NCI-H82 treated with DMSO at 0.1 percent for 48 hours (cell line): Measurements from ENCODE around the gene ZNF605.
"Not testable (repeated sequence)": the region's sequence is repeated elsewhere in the genome, so short reads cannot be mapped to it uniquely, and the experiment has no call there.

ENCODE experiments used
- DNase-seq: peaks from one replicate; lab custom pipeline; 2025; ENCODE audit not compliant: unreplicated experiment; lab: John Stamatoyannopoulos, UW

The ZNF605 gene

GRCh38 chr12:132949936-132950837 is 5.9 kb downstream of the ZNF605 start:
- no peak for DNase-seq

GRCh38 chr12:132948146-132949066 is 7.7 kb downstream of the ZNF605 start:
- DNase-seq, result no peak

- DNase-seq, result no peak
These were observed 9.8 kb downstream of the ZNF605 start for GRCh38 chr12:132946246-132946820.

- no peak for DNase-seq
These were observed 10.3 kb downstream of the ZNF605 start for GRCh38 chr12:132945806-132946205.

- no peak for DNase-seq
These were observed 13.5 kb downstream of the ZNF605 start for GRCh38 chr12:132942611-132943010.

GRCh38 chr12:132941336-132941954 is 14.7 kb downstream of the ZNF605 start:
- DNase-seq, result no peak

- no peak for DNase-seq
These were observed 15.9 kb downstream of the ZNF605 start for GRCh38 chr12:132940071-132940719.

- DNase-seq, result not testable (repeated sequence)
These were observed 17.3 kb downstream of the ZNF605 start for GRCh38 chr12:132938807-132939206.

- DNase-seq, result no peak
These were observed 18.6 kb downstream of the ZNF605 start for GRCh38 chr12:132937476-132937875.

GRCh38 chr12:132936921-132937320 is 19.2 kb downstream of the ZNF605 start:
- not testable (repeated sequence) for DNase-seq

GRCh38 chr12:132936163-132936562 is 19.9 kb downstream of the ZNF605 start:
- DNase-seq, result no peak

GRCh38 chr12:132926415-132926833 is 29.7 kb downstream of the ZNF605 start:
- DNase-seq, result no peak

GRCh38 chr12:132925597-132926414 is 30.3 kb downstream of the ZNF605 start:
- DNase-seq, result no peak

- no peak for DNase-seq
These were observed 31.8 kb downstream of the ZNF605 start for GRCh38 chr12:132924356-132924755.

- DNase-seq, result no peak
These were observed 32.7 kb downstream of the ZNF605 start for GRCh38 chr12:132923356-132923909.

GRCh38 chr12:132922676-132923075 is 33.4 kb downstream of the ZNF605 start:
- DNase-seq, result no peak

- DNase-seq, result no peak
These were observed 34.4 kb downstream of the ZNF605 start for GRCh38 chr12:132921685-132922084.

GRCh38 chr12:132918680-132919079 is 37.4 kb downstream of the ZNF605 start:
- DNase-seq, result no peak

GRCh38 chr12:132909030-132909368 is 47.1 kb downstream of the ZNF605 start:
- DNase-seq, result no peak
